Measurements from ENCODE around the gene CEP78. TPM values are rescaled to one million over a fixed set of nuclear protein-coding genes. Genes with fewer than 3 reads are reported as not detected.

CEP78 gene
- total RNA-seq, 1 experiment from 2014 or later: 10.1 TPM

DNA sequence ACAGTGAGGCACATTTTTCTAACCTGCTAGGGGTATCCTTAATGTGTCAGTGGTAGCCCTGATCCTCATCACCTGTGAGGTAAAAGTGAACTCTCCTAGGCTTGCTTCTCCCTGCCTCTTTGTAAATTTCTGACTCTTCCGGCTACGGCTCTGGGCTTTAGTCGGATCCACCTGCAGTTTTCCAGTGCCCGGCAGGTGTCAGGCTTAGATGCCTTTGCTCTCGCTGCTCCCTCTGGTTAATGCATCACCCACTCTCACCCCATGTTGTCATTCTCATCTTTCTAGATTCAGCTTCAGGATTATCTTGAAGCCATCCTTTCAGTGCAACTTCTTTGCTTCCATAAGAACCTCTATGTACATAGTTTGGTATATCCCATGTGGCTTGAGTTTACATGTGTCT lies 3.6 kb downstream of the CEP78 start:
- TF ChIP-seq, protein P1, sequence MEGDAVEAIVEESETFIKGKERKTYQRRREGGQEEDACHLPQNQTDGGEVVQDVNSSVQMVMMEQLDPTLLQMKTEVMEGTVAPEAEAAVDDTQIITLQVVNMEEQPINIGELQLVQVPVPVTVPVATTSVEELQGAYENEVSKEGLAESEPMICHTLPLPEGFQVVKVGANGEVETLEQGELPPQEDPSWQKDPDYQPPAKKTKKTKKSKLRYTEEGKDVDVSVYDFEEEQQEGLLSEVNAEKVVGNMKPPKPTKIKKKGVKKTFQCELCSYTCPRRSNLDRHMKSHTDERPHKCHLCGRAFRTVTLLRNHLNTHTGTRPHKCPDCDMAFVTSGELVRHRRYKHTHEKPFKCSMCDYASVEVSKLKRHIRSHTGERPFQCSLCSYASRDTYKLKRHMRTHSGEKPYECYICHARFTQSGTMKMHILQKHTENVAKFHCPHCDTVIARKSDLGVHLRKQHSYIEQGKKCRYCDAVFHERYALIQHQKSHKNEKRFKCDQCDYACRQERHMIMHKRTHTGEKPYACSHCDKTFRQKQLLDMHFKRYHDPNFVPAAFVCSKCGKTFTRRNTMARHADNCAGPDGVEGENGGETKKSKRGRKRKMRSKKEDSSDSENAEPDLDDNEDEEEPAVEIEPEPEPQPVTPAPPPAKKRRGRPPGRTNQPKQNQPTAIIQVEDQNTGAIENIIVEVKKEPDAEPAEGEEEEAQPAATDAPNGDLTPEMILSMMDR (IDR thresholded peaks at IDR 0.05; ENCODE audit: insufficient read depth in 1 of 2, low read depth in 1 of 2, low read length in 1 of 2, severe bottlenecking in 1 of 2, unreplicated experiment in 1 of 2): no peak
- Histone ChIP-seq H3K4me3 (ENCODE audit: low read depth, low read length) (no peak overlapping the region), H3K4me1 (no peaks in the 10 kb centered on the region), H3K36me3 (ENCODE audit: control insufficient read depth, insufficient read depth, low read length) (no peaks in the 10 kb centered on the region), H3K9me3 (no peaks in the 10 kb centered on the region), H3K27me3 (replicated peaks; ENCODE audit: control insufficient read depth, insufficient read depth, low read length) (no peaks in the 10 kb centered on the region)
- POLR2A ChIA-PET: no interaction called here
- CTCF ChIA-PET: interaction anchor here (0.9 kb wide), 1 partner anchor 8 kb away, joined by 3 read pairs; no protein-coding TSS in a partner anchor
- no peaks in the 10 kb centered on the region for H3K4me1 Mint-ChIP-seq (ENCODE audit: low read depth, unreplicated experiment)
- intact Hi-C loops (cut with micrococcal nuclease; ENCODE audit: unreplicated experiment): no loop called here
- BruUV-seq (replicated peaks): no TSS peak
- no peaks in the 10 kb centered on the region for H3K9me3 Mint-ChIP-seq (ENCODE audit: unreplicated experiment)
- peaks cover 6% of the 10 kb centered on the region for H3K36me3 Mint-ChIP-seq (ENCODE audit: insufficient read depth, unreplicated experiment)
- H3K4me3 Mint-ChIP-seq (ENCODE audit: unreplicated experiment): no peak overlapping the region
- no peaks in the 10 kb centered on the region for H3K27me3 Mint-ChIP-seq (ENCODE audit: insufficient read depth, unreplicated experiment)
- no peak overlapping the region for H3K27ac Mint-ChIP-seq (ENCODE audit: unreplicated experiment)
- DNase-seq: no peak

DNA sequence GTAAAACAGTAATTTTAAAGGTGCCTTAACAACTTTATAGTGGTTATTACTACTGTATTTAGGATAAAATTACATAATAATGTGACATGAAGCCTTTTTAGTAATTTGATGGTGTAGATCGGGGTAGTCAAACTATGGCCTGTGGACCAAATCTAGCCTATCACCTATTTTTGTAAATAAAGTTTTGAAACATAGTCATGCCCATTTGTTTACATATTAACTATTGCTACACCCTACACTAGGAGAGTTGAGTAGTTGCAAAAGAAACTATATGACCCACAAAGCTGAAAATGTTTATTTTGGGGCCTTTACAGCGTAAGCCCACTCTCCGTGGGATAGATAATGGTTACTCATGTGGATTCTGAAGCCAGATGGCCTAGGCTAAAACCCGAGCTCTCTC lies 6.2 kb downstream of the CEP78 start:
- DNase-seq: no peak
- Histone ChIP-seq H3K4me1 (no peaks in the 10 kb centered on the region), H3K9me3 (no peaks in the 10 kb centered on the region), H3K27me3 (replicated peaks; ENCODE audit: control insufficient read depth, insufficient read depth, low read length) (no peaks in the 10 kb centered on the region), H3K4me3 (ENCODE audit: low read depth, low read length) (no peak overlapping the region), H3K36me3 (ENCODE audit: control insufficient read depth, insufficient read depth, low read length) (no peaks in the 10 kb centered on the region)
- Mint-ChIP-seq H3K36me3 (ENCODE audit: insufficient read depth, unreplicated experiment) (peaks cover 6% of the 10 kb centered on the region), H3K27ac (ENCODE audit: unreplicated experiment) (no peak overlapping the region), H3K4me1 (ENCODE audit: low read depth, unreplicated experiment) (no peaks in the 10 kb centered on the region), H3K9me3 (ENCODE audit: unreplicated experiment) (no peaks in the 10 kb centered on the region), H3K27me3 (ENCODE audit: insufficient read depth, unreplicated experiment) (no peaks in the 10 kb centered on the region), H3K4me3 (ENCODE audit: unreplicated experiment) (no peak overlapping the region)
- TF ChIP-seq, protein P1 (IDR thresholded peaks at IDR 0.05; ENCODE audit: insufficient read depth in 1 of 2, low read depth in 1 of 2, low read length in 1 of 2, severe bottlenecking in 1 of 2, unreplicated experiment in 1 of 2): no peak
- CTCF ChIA-PET: no interaction called here
- POLR2A ChIA-PET: no interaction called here
- no TSS peak for BruUV-seq (replicated peaks)
- intact Hi-C loops (cut with micrococcal nuclease; ENCODE audit: unreplicated experiment): no loop called here

DNA sequence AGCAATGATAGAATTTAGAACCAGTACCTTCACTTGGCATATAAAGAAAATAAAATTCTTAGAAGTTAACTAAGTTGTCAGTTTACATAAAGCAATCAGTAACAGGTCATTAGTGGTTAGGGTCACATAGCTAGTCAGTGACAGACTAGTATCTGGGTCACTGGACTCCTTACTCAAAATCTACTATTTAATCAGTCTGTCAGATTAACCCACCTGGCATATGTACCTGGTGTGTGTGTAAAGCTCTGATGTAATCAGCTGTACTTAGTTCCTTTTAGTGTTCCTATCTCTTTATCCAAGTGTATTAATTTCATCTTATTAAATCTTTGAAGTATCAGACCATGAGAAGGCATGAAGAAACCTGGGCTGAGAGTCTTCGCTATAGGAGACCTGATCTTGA lies 7.3 kb downstream of the CEP78 start:
- no TSS peak for BruUV-seq (replicated peaks)
- no peaks in the 10 kb centered on the region for H3K9me3 Mint-ChIP-seq (ENCODE audit: unreplicated experiment)
- no peaks in the 10 kb centered on the region for H3K4me1 ChIP-seq
- H3K36me3 ChIP-seq (ENCODE audit: control insufficient read depth, insufficient read depth, low read length): no peaks in the 10 kb centered on the region
- H3K27me3 ChIP-seq (replicated peaks; ENCODE audit: control insufficient read depth, insufficient read depth, low read length): no peaks in the 10 kb centered on the region
- peaks cover 6% of the 10 kb centered on the region for H3K36me3 Mint-ChIP-seq (ENCODE audit: insufficient read depth, unreplicated experiment)
- H3K9me3 ChIP-seq: no peaks in the 10 kb centered on the region
- intact Hi-C loops (cut with micrococcal nuclease; ENCODE audit: unreplicated experiment): no loop called here
- no peak overlapping the region for H3K4me3 ChIP-seq (ENCODE audit: low read depth, low read length)
- POLR2A ChIA-PET: no interaction called here
- no peak overlapping the region for H3K27ac Mint-ChIP-seq (ENCODE audit: unreplicated experiment)
- TF ChIP-seq, protein P1 (IDR thresholded peaks at IDR 0.05; ENCODE audit: insufficient read depth in 1 of 2, low read depth in 1 of 2, low read length in 1 of 2, severe bottlenecking in 1 of 2, unreplicated experiment in 1 of 2): no peak
- no peaks in the 10 kb centered on the region for H3K27me3 Mint-ChIP-seq (ENCODE audit: insufficient read depth, unreplicated experiment)
- CTCF ChIA-PET: no interaction called here
- H3K4me1 Mint-ChIP-seq (ENCODE audit: low read depth, unreplicated experiment): no peaks in the 10 kb centered on the region
- no peak for DNase-seq
- no peak overlapping the region for H3K4me3 Mint-ChIP-seq (ENCODE audit: unreplicated experiment)

Measured in Caco-2 (cell line).